Uterus (tissue), 2 donors: ENCODE results near the gene ATP6V1C2.

Source experiments
- POLR2A ChIP-seq, 2 donors: fragments of 450-650 bp; IDR thresholded peaks; one replicate each; pipeline ENCODE4 v1.6.1; 2016; ENCODE audit warnings: antibody characterized with exemption in 2 of 2, mild to moderate bottlenecking in 1 of 2, moderate library complexity in 1 of 2
- TF ChIP-seq, protein P1 (sequence below), 4 experiments: fragments of 200-600 bp in 2 of 4; fragments of 450-650 bp in 2 of 4; sonication (generic) in 2 of 4; IDR thresholded peaks; one replicate each; pipeline ENCODE4 v1.5.1; 2016 to 2019; ENCODE audit warnings: antibody characterized with exemption in 4 of 4, mild to moderate bottlenecking in 2 of 4, moderate library complexity in 1 of 4

DNA sequence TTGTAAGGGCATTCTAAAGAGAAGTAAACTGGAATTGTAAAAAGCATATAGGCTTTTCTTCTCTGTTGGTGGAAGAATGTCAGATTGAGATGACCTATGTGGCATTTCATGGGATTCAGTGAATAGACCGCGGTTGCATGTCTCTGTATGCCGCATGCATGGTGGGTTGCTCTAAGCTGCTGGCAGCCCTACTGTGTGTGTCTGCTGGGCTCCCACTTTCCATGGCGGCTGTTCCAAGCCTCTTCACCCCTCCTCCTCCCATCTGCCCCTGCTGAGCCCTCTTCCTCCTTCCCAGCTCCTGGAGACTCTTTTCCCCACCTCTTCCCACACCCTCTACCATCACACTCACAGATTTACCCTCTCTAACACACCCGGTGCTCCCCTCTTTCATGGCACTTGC lies 12.6 kb downstream of the ATP6V1C2 start:
- TF ChIP-seq, protein P1, sequence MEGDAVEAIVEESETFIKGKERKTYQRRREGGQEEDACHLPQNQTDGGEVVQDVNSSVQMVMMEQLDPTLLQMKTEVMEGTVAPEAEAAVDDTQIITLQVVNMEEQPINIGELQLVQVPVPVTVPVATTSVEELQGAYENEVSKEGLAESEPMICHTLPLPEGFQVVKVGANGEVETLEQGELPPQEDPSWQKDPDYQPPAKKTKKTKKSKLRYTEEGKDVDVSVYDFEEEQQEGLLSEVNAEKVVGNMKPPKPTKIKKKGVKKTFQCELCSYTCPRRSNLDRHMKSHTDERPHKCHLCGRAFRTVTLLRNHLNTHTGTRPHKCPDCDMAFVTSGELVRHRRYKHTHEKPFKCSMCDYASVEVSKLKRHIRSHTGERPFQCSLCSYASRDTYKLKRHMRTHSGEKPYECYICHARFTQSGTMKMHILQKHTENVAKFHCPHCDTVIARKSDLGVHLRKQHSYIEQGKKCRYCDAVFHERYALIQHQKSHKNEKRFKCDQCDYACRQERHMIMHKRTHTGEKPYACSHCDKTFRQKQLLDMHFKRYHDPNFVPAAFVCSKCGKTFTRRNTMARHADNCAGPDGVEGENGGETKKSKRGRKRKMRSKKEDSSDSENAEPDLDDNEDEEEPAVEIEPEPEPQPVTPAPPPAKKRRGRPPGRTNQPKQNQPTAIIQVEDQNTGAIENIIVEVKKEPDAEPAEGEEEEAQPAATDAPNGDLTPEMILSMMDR (IDR thresholded peaks at IDR 0.05): no peak
- TF ChIP-seq POLR2A (IDR thresholded peaks at IDR 0.05): no peak
